Measurements from ENCODE around the gene TMEM266.

DNA sequence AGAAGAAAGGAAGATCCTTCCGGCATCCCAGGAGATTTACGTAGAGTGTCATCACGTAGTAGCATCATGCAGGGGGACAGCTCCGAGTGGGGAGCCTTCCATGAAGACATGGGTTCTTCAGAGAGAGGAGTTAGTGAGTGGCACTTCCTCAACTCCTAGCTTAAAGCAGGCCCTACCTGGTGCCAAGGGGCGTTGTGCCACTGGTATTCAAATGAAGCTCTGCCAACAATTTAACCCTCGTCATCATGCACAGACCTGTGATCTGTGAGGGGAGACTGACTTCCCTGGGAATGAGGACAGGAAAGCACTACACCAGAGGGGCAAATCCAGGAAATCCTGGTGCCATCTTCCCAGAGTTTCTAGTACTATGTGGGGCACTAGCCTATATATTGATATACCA, 59.0 kb downstream of the TMEM266 start:
- TF ChIP-seq, protein P1, sequence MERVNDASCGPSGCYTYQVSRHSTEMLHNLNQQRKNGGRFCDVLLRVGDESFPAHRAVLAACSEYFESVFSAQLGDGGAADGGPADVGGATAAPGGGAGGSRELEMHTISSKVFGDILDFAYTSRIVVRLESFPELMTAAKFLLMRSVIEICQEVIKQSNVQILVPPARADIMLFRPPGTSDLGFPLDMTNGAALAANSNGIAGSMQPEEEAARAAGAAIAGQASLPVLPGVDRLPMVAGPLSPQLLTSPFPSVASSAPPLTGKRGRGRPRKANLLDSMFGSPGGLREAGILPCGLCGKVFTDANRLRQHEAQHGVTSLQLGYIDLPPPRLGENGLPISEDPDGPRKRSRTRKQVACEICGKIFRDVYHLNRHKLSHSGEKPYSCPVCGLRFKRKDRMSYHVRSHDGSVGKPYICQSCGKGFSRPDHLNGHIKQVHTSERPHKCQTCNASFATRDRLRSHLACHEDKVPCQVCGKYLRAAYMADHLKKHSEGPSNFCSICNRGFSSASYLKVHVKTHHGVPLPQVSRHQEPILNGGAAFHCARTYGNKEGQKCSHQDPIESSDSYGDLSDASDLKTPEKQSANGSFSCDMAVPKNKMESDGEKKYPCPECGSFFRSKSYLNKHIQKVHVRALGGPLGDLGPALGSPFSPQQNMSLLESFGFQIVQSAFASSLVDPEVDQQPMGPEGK (CRISPR knock-in tag; IDR thresholded peaks at IDR 0.05; ENCODE audit: borderline replicate concordance), result no peak
- no peak for TF ChIP-seq ZC3H10 (CRISPR knock-in tag; IDR thresholded peaks at IDR 0.05)
